Keratinocyte (primary cell): Measurements from ENCODE around the gene MCOLN3.

Experiments used
- CTCF ChIP-seq, 3 experiments: IDR thresholded peaks in 1 of 3; conservative IDR thresholded peaks in 1 of 3; optimal IDR thresholded peaks in 1 of 3; 2 replicates in 2 of 3; 3 replicates in 1 of 3; pipeline versions ENCODE3 to v1.5.1; 2011; ENCODE audit warnings: low read length in 3 of 3, mild to moderate bottlenecking in 3 of 3, moderate library complexity in 2 of 3, control low read depth in 1 of 3, inconsistent platforms in 1 of 3; ENCODE audit not compliant: insufficient read depth in 2 of 3; ENCODE audit errors: extremely low read depth in 1 of 3
- EZH2 ChIP-seq: IDR thresholded peaks from one replicate; pipeline ENCODE4 v1.6.1; 2012; ENCODE audit warnings: inconsistent platforms, mild to moderate bottlenecking, low read length, moderate library complexity

- TF ChIP-seq CTCF (optimal IDR thresholded peaks at IDR 0.05 in 1 of 3, IDR thresholded peaks at IDR 0.05 in 1 of 3, conservative IDR thresholded peaks at IDR 0.05 in 1 of 3; ENCODE audit: extremely low read depth in 1 of 3, insufficient read depth in 2 of 3, low read length in 3 of 3) (no peak), EZH2 (no peak)
Measured at GRCh38 chr1:85090225-85090624, 41.9 kb upstream of the MCOLN3 start.
